GM21619 (cell line): ENCODE data around the gene P2RY13.

Source experiments
- ATAC-seq: cut with Tn5 transposase; IDR thresholded peaks from one replicate; pipeline ENCODE4 v1.9.1; 2021; ENCODE audit not compliant: unreplicated experiment

P2RY13 gene

GRCh38 chr3:151321526-151321925 is 7.8 kb downstream of the P2RY13 start:
- no peak for ATAC-seq

GRCh38 chr3:151320131-151320530 is 9.2 kb downstream of the P2RY13 start:
- no peak for ATAC-seq

GRCh38 chr3:151319628-151320027 is 9.7 kb downstream of the P2RY13 start:
- no peak for ATAC-seq

GRCh38 chr3:151318991-151319390 is 10.4 kb downstream of the P2RY13 start:
- no peak for ATAC-seq

GRCh38 chr3:151318313-151318712 is 11.0 kb downstream of the P2RY13 start:
- no peak for ATAC-seq

GRCh38 chr3:151316267-151316991 is 12.9 kb downstream of the P2RY13 start, which contains the start of gene GPR87:
GPR87 (minus strand) TSS chr3:151316820; CDS start chr3:151300100, 16,720 bp downstream.
- ATAC-seq: no peak

- no peak for ATAC-seq
Measured at GRCh38 chr3:151315846-151316245, 13.5 kb downstream of the P2RY13 start.

- no peak for ATAC-seq
Measured at GRCh38 chr3:151315136-151315535, 14.2 kb downstream of the P2RY13 start.

- ATAC-seq: no peak
Measured at GRCh38 chr3:151314593-151314992, 14.8 kb downstream of the P2RY13 start.

- no peak for ATAC-seq
Measured at GRCh38 chr3:151314137-151314536, 15.2 kb downstream of the P2RY13 start.

GRCh38 chr3:151312972-151313371 is 16.4 kb downstream of the P2RY13 start:
- ATAC-seq: no peak

- no peak for ATAC-seq
Measured at GRCh38 chr3:151309566-151309965, 19.8 kb downstream of the P2RY13 start.

- no peak for ATAC-seq
Measured at GRCh38 chr3:151307583-151308488, 21.5 kb downstream of the P2RY13 start.

- ATAC-seq: no peak
Measured at GRCh38 chr3:151307131-151307530, 22.2 kb downstream of the P2RY13 start.

- no peak for ATAC-seq
Measured at GRCh38 chr3:151306168-151306810, 23.1 kb downstream of the P2RY13 start.

- ATAC-seq: no peak
Measured at GRCh38 chr3:151305775-151306151, 23.6 kb downstream of the P2RY13 start.

- no peak for ATAC-seq
Measured at GRCh38 chr3:151305060-151305774, 24.1 kb downstream of the P2RY13 start.

GRCh38 chr3:151303751-151304150 is 25.6 kb downstream of the P2RY13 start:
- no peak for ATAC-seq

- ATAC-seq: no peak
Measured at GRCh38 chr3:151301787-151302186, 27.6 kb downstream of the P2RY13 start.

- ATAC-seq: no peak
Measured at GRCh38 chr3:151300539-151300938, 28.8 kb downstream of the P2RY13 start.

GRCh38 chr3:151299006-151299405 is 30.3 kb downstream of the P2RY13 start:
- ATAC-seq: no peak
